A549 (cell line): ENCODE measurements around the gene MSI2. TPM values are rescaled to one million over a fixed set of nuclear protein-coding genes. Genes with fewer than 3 reads are reported as not detected.

Source experiments
- ATAC-seq, 2 experiments: fragments of 200-7000 bp in 1 of 2; fragments of >200 bp in 1 of 2; cut with Nextera tagmentation in 1 of 2; cut with Tn5 transposase in 1 of 2; 3 replicates each; pipeline versions ENCODE4 v1.8.0 to v1.9.1; 2018 to 2020; ENCODE audit warnings: mild to moderate bottlenecking in 1 of 2, moderate library complexity in 1 of 2
- CTCF ChIA-PET: fragments of 300-600 bp; sonication (Branson Sonifier 250); formaldehyde crosslinking; extraction: SDS; loops from one replicate; lab custom pipeline; 2021; ENCODE audit warnings: antibody characterized with exemption, inconsistent platforms; lab: Yijun Ruan, JAX
- POLR2A ChIA-PET: fragments of 350-600 bp; formaldehyde crosslinking; extraction: SDS; loops from one replicate; lab custom pipeline; 2021; ENCODE audit warnings: antibody characterized with exemption, inconsistent platforms; lab: Yijun Ruan, JAX
- DNase-seq, 2 experiments: peaks; one replicate each; pipeline versions ENCODE4 v3.0.0 to v3.0.0-alpha.2; 2011 to 2016; ENCODE audit warnings: low read depth in 1 of 2, low spot score in 1 of 2
- FAIRE-seq: peaks from 2 replicates; lab custom pipeline; 2011; peaks lifted over from hg19 to GRCh38; lab: Jason Lieb, UNC
- H3K27ac ChIP-seq, 2 experiments: fragments of >200 bp; sonication (Bioruptor Twin); formaldehyde crosslinking; 3 replicates each; pipeline ENCODE4 v1.5.1; 2016 to 2017
- H3K4me1 ChIP-seq: fragments of >200 bp; sonication (Bioruptor Twin); formaldehyde crosslinking; 3 replicates; pipeline ENCODE4 v1.6.1; 2016
- H3K4me2 ChIP-seq: fragments of >200 bp; sonication (Bioruptor Twin); formaldehyde crosslinking; 3 replicates; pipeline ENCODE4 v1.6.1; 2016
- H3K4me3 ChIP-seq: fragments of >200 bp; sonication (Bioruptor Twin); formaldehyde crosslinking; 3 replicates; pipeline ENCODE4 v1.5.1; 2016
- H3K9me3 ChIP-seq: fragments of >200 bp; sonication (Bioruptor Twin); formaldehyde crosslinking; 3 replicates; pipeline ENCODE4 v1.6.1; 2016
- BCL3 ChIP-seq: fragments of >200 bp; sonication (Bioruptor Twin); formaldehyde crosslinking; IDR thresholded peaks from 3 replicates; pipeline ENCODE4 v1.6.1; 2016
- CBX2 ChIP-seq: fragments of 200-600 bp; sonication (generic); IDR thresholded peaks from 2 replicates; pipeline ENCODE4 v1.6.1; 2016; ENCODE audit warnings: low read depth, mild to moderate bottlenecking, borderline replicate concordance
- CHD2 ChIP-seq: fragments of 150-350 bp; IDR thresholded peaks from 2 replicates; pipeline ENCODE4 v1.6.1; 2014; ENCODE audit warnings: low read length; ENCODE audit not compliant: partially characterized antibody
- CHD4 ChIP-seq: fragments of 200-600 bp; sonication (generic); IDR thresholded peaks from 2 replicates; pipeline ENCODE4 v1.6.1; 2016; ENCODE audit warnings: antibody characterized with exemption, mild to moderate bottlenecking, borderline replicate concordance
- EHF ChIP-seq: fragments of 250-450 bp; sonication (Bioruptor Pico); IDR thresholded peaks from 2 replicates; pipeline ENCODE4 v1.5.0; 2020; ENCODE audit warnings: mild to moderate bottlenecking
- ESRRA ChIP-seq: fragments of 150-350 bp; IDR thresholded peaks from 2 replicates; pipeline ENCODE4 v1.6.1; 2014; ENCODE audit warnings: mild to moderate bottlenecking, low read length, borderline replicate concordance
- FOSB ChIP-seq: fragments of 250-450 bp; sonication (Bioruptor Pico); IDR thresholded peaks from 2 replicates; pipeline ENCODE4 v1.5.0; 2020; ENCODE audit warnings: mild to moderate bottlenecking, moderate library complexity
- FOSL2 ChIP-seq, 2 experiments: fragments of 450-650 bp in 1 of 2; fragments of >200 bp in 1 of 2; sonication (Bioruptor Twin) in 1 of 2; formaldehyde crosslinking; IDR thresholded peaks; 2 replicates each; pipeline versions ENCODE4 v1.5.0 to v1.6.1; 2016 to 2020; ENCODE audit warnings: mild to moderate bottlenecking in 1 of 2, moderate library complexity in 1 of 2
- HOXB13 ChIP-seq: fragments of 250-450 bp; sonication (Bioruptor Pico); IDR thresholded peaks from 2 replicates; pipeline ENCODE4 v1.5.0; 2020; ENCODE audit warnings: low read depth, mild to moderate bottlenecking, moderate library complexity
- HOXB5 ChIP-seq: fragments of 250-450 bp; sonication (Bioruptor Pico); IDR thresholded peaks from 2 replicates; pipeline ENCODE4 v1.5.0; 2020; ENCODE audit warnings: mild to moderate bottlenecking, moderate library complexity
- PHF8 ChIP-seq: fragments of 200-600 bp; sonication (generic); IDR thresholded peaks from 2 replicates; pipeline ENCODE4 v1.6.1; 2016; ENCODE audit warnings: low read depth, mild to moderate bottlenecking, antibody characterized with exemption, moderate library complexity, borderline replicate concordance
- RARB ChIP-seq: fragments of 250-450 bp; sonication (Bioruptor Pico); IDR thresholded peaks from 2 replicates; pipeline ENCODE4 v1.8.0; 2021; ENCODE audit warnings: mild to moderate bottlenecking, moderate library complexity
- RCOR1 ChIP-seq: fragments of 150-350 bp; IDR thresholded peaks from 2 replicates; pipeline ENCODE4 v1.6.1; 2014; ENCODE audit warnings: antibody characterized with exemption, low read length, low read depth
- RNF2 ChIP-seq: fragments of 200-600 bp; sonication (generic); IDR thresholded peaks from 2 replicates; pipeline ENCODE4 v1.6.1; 2016; ENCODE audit warnings: low read depth, mild to moderate bottlenecking, antibody characterized with exemption, moderate library complexity, borderline replicate concordance
- SMC3 ChIP-seq: fragments of >200 bp; sonication (Bioruptor Twin); formaldehyde crosslinking; IDR thresholded peaks from 3 replicates; pipeline ENCODE4 v1.6.1; 2018; ENCODE audit warnings: inconsistent platforms
- WGBS: methylation state at CpG from one replicate; pipeline ENCODE4 v1.1.6; 2017; ENCODE audit errors: missing lambda C conversion rate; 5-methylcytosine and 5-hydroxymethylcytosine counted together
- polyA plus RNA-seq, 4 experiments: library from polyadenylated mRNA; depleted of rRNA in 3 of 4; stranded (reverse); fragments of >200 nt; fragmentation: RNase III in 1 of 4; extraction: RNeasy Plus Mini Kit Qiagen cat#74134 plus additional on column Dnase treatment in 1 of 4; gene quantifications; 2 replicates in 3 of 4; 3 replicates in 1 of 4; pipeline ENCODE4 v1.2.3, GENCODE V29; 2011 to 2017
- TF ChIP-seq, protein P1 (sequence below): fragments of 450-650 bp; IDR thresholded peaks from 2 replicates; pipeline ENCODE4 v1.6.1; 2014; ENCODE audit warnings: antibody characterized with exemption
- TF ChIP-seq, protein P2 (sequence below): fragments of >200 bp; sonication (Bioruptor Twin); formaldehyde crosslinking; IDR thresholded peaks from 2 replicates; pipeline ENCODE4 v1.6.1; 2016
- TF ChIP-seq, protein P3 (sequence below): fragments of >200 bp; sonication (Bioruptor Twin); formaldehyde crosslinking; IDR thresholded peaks from 3 replicates; pipeline ENCODE4 v1.5.1; 2016
- TF ChIP-seq, protein P4 (sequence below): IDR thresholded peaks from 2 replicates; pipeline ENCODE4 v1.6.1; 2012
- TF ChIP-seq, protein P5 (sequence below): fragments of 150-350 bp; IDR thresholded peaks from 2 replicates; pipeline ENCODE4 v1.6.1; 2014; ENCODE audit warnings: low read depth, mild to moderate bottlenecking, low read length

The MSI2 gene
- polyA plus RNA-seq, 2 of the 4 experiments (the other 2 are of a cell fraction), result 43.6 to 44.4 TPM

- DNase-seq, result no peak
- WGBS, result 95% methylated on average over 8 of the region's 8 CpGs
- H3K4me1 ChIP-seq, result peaks cover 4% of the 10 kb centered on the region; the same call in 1 of the 3 replicates
- no peak overlapping the region for H3K27ac ChIP-seq
- no peak for FAIRE-seq
- no peaks in the 10 kb centered on the region for H3K9me3 ChIP-seq
- no peak for TF ChIP-seq EHF (CRISPR knock-in tag)
- TF ChIP-seq CHD4, result no peak
- TF ChIP-seq CHD2, result no peak
- H3K4me3 ChIP-seq, result no peak overlapping the region
- POLR2A ChIA-PET, result no interaction called here
- H3K4me2 ChIP-seq, result no peak overlapping the region
- no peak for ATAC-seq
- CTCF ChIA-PET, result interaction anchor here (1.1 to 4.2 kb wide), 7 partner anchors 9 to 25 kb away, joined by 3 to 33 read pairs (median 5); partner anchors contain the start of gene MSI2
These were observed 11.9 kb downstream of the MSI2 start for GRCh38 chr17:57268181-57268580.

DNA sequence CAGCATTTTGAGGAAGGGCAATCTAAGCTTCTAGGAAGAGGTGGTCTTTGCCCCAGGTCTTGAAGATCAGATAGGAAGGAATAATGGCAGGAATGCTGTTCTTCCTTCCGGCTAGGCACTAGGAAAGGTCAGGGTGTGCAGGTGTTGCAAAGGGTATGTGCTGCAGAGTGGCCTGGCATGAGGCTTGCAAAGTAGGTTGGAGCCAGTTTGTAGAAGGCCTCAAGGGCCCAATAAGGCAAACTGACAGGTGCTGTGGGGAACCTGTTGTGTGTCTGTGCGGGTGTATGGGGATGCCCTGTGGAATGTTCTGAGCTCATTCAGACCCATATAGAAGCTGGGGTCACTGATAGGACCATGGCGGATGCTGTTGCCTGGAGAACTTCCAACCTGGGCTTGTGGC is 12.7 kb downstream of the MSI2 start:
- ATAC-seq (no peak), FAIRE-seq (no peak), DNase-seq (no peak)
- Histone ChIP-seq H3K4me1 (peaks cover 4% of the 10 kb centered on the region; the same call in 1 of the 3 replicates), H3K27ac (no peak overlapping the region), H3K9me3 (no peaks in the 10 kb centered on the region), H3K4me3 (no peak overlapping the region), H3K4me2 (no peak overlapping the region)
- TF ChIP-seq CHD2, result no peak
- TF ChIP-seq HOXB5 (CRISPR knock-in tag), result no peak
- TF ChIP-seq, protein P1, sequence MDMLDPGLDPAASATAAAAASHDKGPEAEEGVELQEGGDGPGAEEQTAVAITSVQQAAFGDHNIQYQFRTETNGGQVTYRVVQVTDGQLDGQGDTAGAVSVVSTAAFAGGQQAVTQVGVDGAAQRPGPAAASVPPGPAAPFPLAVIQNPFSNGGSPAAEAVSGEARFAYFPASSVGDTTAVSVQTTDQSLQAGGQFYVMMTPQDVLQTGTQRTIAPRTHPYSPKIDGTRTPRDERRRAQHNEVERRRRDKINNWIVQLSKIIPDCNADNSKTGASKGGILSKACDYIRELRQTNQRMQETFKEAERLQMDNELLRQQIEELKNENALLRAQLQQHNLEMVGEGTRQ, result no peak
- TF ChIP-seq, protein P2, sequence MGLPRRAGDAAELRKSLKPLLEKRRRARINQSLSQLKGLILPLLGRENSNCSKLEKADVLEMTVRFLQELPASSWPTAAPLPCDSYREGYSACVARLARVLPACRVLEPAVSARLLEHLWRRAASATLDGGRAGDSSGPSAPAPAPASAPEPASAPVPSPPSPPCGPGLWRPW, result no peak
- TF ChIP-seq RARB, result no peak
- TF ChIP-seq, protein P3, sequence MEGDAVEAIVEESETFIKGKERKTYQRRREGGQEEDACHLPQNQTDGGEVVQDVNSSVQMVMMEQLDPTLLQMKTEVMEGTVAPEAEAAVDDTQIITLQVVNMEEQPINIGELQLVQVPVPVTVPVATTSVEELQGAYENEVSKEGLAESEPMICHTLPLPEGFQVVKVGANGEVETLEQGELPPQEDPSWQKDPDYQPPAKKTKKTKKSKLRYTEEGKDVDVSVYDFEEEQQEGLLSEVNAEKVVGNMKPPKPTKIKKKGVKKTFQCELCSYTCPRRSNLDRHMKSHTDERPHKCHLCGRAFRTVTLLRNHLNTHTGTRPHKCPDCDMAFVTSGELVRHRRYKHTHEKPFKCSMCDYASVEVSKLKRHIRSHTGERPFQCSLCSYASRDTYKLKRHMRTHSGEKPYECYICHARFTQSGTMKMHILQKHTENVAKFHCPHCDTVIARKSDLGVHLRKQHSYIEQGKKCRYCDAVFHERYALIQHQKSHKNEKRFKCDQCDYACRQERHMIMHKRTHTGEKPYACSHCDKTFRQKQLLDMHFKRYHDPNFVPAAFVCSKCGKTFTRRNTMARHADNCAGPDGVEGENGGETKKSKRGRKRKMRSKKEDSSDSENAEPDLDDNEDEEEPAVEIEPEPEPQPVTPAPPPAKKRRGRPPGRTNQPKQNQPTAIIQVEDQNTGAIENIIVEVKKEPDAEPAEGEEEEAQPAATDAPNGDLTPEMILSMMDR, result no peak
- TF ChIP-seq, protein P4, sequence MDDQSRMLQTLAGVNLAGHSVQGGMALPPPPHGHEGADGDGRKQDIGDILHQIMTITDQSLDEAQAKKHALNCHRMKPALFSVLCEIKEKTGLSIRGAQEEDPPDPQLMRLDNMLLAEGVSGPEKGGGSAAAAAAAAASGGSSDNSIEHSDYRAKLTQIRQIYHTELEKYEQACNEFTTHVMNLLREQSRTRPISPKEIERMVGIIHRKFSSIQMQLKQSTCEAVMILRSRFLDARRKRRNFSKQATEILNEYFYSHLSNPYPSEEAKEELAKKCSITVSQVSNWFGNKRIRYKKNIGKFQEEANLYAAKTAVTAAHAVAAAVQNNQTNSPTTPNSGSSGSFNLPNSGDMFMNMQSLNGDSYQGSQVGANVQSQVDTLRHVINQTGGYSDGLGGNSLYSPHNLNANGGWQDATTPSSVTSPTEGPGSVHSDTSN, result no peak
- no peak for TF ChIP-seq HOXB13
- TF ChIP-seq FOSL2 (IDR thresholded peaks at IDR 0.05), result no peak
- no peak for TF ChIP-seq FOSL2 (CRISPR knock-in tag; IDR thresholded peaks at IDR 0.05)
- no peak for TF ChIP-seq PHF8
- no peak for TF ChIP-seq CBX2
- no peak for TF ChIP-seq SMC3
- no peak for TF ChIP-seq FOSB (CRISPR knock-in tag)
- TF ChIP-seq, protein P5, sequence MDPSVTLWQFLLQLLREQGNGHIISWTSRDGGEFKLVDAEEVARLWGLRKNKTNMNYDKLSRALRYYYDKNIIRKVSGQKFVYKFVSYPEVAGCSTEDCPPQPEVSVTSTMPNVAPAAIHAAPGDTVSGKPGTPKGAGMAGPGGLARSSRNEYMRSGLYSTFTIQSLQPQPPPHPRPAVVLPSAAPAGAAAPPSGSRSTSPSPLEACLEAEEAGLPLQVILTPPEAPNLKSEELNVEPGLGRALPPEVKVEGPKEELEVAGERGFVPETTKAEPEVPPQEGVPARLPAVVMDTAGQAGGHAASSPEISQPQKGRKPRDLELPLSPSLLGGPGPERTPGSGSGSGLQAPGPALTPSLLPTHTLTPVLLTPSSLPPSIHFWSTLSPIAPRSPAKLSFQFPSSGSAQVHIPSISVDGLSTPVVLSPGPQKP, result no peak
- TF ChIP-seq ESRRA, result no peak
- TF ChIP-seq RCOR1, result no peak
- no peak for TF ChIP-seq RNF2
- TF ChIP-seq BCL3, result no peak
- 98% methylated on average over 3 of the region's 3 CpGs for WGBS
- ChIA-PET POLR2A (no interaction called here), CTCF (interaction anchor here (0.9 to 4.2 kb wide), 3 partner anchors 13 to 403 kb away, joined by 3 to 33 read pairs (median 3); no protein-coding TSS in a partner anchor)
